ENCODE measurements around the gene TNFRSF13B.
"Not testable (repeated sequence)": the region's sequence is repeated elsewhere in the genome, so short reads cannot be mapped to it uniquely, and the experiment has no call there.

The TNFRSF13B gene

DNA sequence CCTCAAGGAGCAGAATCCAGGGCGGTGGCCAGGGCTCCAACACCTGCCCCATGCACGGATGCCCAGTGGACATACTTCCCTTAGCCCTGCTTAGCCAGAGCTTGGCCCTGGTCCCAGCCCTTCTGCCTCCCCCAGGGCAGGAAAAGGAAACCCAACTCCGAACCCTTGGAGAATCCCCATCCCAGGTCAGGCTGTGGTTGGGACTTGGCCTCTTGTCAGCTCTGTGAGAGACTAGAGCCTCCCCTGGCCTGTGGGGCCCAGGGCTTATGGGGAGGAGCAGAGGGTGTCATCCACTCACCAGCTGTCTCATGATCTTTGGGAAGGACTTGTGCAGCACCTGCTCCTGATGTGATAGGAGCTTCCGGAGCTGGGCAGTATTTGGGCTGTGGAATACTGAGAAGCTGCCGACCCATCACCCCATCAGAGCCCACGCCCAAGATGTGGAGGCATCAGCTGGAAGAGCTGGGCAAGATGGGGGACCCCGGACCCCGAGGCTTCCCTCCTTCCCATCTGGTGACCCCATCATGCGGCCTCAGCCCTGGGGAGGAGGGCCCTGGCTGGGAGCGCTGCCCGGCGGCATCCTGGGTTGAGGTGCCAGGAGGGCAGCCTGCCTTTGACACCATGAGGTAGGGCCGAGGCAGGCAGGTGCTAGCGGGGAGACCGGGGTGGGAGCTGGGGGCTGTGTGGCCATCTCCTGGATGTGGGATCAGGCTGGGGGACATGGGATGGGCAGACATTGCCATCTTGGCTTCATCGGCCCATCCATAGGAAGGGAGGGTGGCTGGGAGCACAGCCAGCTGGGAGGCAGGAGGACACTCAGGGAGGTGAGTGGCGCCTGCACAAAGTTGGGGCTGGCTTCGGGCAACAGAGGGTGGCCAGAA, 45.1 kb downstream of the TNFRSF13B start:
- DNase-seq (ENCODE audit: low spot score), result no peak

DNA sequence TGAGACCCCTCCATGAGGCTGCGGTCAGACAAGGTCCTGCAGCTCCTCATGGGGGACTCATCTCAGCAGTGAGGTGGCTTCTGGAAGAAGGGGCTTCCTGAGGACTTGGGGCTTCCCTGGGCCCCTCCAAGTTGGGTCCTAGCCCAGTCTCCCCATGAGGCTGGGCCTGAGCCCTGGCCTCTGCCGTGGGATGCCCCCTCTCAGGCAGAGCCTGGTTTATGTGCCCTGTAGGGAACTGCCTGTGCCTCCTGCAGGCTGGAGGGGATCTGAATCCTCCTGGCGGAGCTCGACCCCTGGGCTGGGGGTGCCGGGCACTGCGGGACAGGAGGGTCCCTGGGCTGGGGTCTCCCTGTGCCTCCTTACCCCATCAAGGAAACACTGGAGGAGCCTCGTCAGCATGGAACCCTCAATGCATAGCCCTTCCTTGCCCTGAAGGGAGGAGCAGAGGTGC, 45.8 kb downstream of the TNFRSF13B start:
- DNase-seq (ENCODE audit: low spot score), result no peak

DNA sequence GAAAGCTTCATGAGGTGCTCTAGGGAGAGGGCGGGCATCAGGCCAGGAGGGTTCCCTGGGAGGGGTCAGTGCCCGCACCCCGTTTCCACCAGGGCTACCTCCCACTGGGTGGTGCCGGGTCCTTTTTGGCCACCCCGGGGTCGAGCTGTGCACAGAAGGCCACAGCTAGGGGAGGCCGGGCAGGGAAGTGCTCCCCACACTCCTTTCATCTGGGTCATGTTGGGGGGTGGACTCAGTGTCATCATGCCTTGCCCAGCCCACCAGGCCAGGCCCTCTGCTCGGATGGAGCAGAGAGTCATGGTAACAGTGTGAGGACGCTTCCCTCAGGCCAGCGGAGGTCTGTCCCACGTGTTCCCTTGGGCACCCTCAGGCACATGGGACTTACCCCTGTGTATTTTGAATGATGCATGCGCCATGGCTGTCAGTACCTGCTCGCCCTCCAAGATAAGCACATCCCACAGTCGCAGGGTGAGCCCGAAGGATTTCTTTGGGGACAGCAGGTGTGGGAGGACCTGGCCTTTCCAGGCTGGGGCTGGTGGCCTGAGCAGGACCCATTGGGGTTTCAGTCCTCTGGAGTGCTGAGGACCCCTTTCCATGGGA, 46.4 kb downstream of the TNFRSF13B start:
- DNase-seq (ENCODE audit: low spot score), result no peak

DNA sequence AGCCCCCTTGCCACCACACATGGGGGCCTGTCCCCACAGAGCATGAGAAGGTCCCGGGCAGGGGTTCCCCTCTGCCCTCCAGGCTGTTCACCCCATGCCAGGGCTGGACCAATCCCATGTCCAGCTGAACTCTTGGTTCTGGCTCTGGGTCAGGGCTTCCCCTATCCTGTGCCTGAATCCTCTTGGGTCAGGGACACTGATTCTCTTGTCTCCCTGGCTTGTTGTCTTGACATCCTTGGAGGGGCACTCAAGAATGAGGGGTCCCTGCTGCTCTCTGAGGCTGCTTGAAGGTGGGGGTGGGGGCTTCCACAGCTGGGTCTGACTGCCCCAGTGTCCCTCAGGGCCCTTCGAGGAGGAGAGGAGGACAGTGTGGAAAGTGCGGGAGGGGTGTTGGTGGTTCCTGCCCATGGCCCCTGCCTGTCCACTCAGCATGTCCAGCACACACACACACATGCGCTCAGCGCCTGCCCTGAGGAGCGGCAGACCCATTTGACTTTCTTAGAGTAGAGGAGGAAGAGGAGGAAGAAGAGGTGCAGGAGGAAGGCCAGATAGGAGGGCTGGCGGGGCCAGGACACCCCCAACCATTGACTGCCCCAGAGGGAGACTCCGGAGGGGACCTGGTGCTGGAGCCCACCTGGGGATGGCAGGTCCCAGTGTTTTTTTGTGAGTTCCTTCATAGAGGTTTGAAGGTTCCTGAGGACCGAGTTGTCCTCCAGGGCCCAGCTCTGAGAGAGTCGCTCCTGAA, 47.0 kb downstream of the TNFRSF13B start:
- no peak for DNase-seq (ENCODE audit: low spot score)

DNA sequence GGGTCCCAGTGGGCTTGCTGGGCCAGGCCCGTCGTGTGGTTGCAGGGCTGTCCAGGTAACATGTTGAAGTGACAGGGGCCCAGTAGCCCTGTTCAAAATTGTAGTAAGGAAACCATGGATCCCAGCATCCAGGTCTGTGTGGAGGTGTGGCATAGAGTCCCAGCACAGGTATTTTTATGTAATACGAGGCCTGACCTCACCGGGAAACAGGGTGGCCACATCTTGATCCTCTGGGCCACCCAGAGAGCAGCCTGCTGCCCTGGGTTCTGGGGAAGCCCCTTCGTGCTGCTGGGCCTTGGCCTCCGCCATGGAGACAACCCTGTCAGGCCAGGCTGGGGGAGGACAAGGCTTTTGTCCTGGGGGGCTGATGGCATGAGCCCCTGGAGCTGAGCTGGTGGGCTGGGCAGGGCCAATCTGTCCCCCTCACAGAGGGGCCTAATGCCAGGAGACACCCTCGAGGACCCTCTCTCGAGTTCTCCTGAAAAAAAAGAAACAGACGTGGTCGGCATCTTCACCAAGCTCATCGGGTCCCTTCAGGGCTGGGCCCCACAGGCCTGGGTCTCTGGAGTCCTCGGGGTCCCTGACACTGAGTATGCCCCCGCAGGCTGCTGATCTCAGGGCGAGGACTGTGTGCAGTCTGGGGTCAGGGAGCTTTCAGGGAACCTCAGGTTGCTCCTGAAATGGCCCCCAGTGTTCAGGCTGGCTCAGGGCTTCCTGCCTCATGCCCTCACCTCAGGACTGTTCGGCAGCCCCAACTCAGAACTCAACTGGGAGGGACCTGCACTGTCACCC, 47.8 kb downstream of the TNFRSF13B start:
- DNase-seq (ENCODE audit: low spot score), result no peak

DNA sequence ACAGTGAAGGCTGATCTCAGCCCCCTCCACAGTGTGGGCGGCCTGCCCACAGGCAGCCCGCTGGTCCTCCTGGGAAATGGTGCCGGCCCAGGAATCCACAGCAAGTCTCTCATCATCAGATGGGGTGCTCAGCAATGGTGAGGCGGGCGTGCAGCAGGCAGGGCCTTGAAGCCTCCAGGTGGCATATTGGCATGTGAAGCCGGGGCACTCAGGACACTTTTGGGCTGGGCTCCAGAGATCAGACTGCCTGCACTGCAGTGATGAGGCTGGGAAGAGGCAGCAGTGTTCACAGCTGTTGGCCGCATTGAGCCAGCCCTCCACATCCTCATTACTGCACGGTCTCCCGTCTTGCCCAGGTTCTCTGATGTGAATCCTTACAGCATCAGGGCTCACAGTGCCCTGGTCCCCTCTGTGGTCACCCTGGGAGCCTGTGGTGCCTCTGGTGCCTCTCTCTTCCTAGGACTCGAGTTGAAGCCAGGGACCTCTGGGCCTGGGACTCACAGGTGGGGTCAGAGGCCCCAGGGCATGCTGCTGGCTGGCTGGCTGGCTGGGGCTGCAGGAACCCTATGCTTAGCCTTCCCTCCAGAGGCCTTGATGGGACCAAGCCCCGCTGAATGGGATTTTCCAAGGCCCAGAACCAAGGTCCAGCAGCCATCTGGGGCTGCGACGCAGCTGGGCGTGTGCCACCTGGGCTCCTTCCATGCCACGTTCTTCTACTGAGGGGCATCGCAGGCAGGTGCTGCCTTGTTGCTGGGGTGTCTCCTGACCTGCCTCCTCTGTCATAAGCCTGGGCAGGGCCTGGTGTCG, 48.6 kb downstream of the TNFRSF13B start:
- no peak for DNase-seq (ENCODE audit: low spot score)

DNA sequence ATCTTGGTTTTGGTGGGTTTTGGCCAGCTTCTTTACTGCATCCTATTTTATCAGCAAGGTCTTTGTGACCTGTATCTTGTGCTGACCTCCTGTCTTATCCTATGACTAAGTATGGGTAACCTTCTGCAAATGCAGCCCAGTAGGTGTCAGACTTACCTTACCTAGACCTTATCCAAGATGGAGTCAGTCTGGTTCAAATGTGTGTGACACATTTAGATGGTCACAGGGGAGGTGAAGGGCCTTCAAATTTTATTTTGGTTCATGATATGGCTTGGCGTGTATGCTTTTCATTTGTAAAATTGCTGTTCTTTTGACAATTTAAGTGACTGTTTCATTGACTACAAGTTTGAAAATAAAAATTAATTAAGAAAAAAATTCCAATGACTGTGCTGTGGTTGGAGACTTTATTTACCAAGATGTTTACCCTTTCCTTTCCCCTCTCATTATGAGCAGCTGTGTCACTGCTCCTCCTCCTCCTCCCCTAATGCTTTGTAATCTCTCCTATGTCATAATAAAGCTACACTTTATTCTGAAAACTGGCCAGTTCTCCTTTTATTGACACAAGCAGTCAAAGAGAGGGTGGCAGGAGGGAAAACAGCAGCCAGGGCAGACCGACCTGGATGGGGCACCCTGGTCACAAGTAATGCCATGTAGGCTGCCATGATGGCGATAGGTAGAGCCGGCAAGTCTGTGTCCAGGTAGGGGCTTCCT, 49.4 kb downstream of the TNFRSF13B start:
- DNase-seq (ENCODE audit: low spot score), result no peak

DNA sequence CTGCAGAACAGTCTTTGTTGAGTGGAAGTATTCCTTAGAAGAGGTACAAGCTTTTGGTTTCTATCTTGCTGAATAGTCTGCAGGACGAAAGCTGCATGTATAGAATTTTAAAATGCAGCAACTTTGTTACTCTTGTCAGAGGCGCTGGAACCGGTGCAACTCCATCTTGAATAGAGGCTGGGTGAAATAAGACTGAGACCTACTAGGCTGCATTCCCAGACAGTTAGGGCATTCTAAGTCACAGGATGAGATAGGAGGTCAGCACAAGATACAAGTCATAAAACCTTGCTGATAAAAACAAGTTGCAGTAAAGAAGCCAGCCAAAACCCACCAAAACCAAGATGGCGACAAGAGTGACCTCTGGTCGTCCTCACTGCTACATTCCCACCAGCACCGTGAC, 50.5 kb downstream of the TNFRSF13B start:
- DNase-seq (ENCODE audit: low spot score), result not testable (repeated sequence)

DNA sequence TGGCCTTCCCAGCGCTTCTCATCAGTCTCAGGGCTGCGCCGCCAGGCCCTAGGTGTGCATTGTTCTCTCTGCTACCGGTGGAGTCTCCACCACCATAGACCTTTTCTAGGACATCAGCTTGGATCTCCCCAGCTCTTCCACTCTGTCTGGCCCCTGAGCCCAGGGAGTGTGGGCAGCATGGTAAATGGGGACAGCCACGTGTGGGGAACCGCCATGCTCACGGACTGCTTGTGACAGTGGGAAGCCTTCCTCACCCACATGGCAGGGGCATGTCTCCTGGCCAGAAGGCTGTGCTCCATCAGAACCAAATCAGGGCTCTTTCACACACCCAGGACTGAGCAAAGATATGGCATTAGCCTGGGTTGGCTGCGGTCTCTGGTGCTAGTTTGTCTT, 51.3 kb downstream of the TNFRSF13B start:
- DNase-seq (ENCODE audit: low spot score), result no peak

DNA sequence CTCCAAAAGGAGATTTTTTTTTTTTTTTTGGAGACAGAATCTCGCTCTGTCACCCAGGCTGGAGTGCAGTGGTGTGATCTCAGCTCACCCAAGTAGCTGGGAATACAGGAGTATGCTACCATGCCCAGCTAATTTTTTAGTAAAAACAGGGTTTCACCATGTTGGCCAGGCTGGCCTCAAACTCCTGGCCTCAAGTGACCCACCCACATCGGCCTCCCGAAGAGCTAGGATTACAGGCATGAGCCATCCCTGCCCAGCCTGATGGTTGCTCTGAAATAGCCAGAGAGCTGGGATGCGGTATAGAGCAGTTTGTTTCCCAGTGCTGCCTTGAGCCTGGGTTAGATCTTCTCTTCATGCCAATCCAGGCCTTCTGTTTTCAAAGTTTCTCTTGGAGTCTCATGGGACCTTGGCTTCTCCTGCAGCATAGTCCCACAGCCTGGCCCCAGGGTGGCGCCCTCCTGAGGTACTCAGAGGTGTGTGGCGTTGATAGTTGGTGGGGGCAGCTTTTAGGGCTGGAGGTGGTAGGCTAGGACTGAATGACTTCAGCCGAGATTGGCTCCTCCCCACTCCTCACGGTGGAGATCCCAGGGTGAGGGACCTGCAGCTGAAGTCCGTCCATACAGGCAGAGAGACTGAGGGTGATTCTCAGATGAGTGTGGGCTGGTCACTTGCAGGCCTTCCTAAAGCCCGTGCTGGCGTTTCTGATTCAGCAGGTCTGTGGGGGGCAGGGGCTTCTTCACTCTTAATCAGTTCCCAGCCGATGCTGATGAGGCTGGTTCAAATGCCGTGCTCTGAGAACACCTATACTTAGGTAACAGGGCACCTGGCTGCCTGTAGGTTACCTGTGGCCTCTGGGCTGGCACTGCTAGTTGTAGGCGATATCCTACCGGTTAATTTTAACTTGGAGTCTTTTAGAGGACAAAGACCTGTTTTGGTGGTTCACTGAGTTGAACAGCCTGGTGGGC, 52.0 kb downstream of the TNFRSF13B start:
- no peak for DNase-seq (ENCODE audit: low spot score)

DNA sequence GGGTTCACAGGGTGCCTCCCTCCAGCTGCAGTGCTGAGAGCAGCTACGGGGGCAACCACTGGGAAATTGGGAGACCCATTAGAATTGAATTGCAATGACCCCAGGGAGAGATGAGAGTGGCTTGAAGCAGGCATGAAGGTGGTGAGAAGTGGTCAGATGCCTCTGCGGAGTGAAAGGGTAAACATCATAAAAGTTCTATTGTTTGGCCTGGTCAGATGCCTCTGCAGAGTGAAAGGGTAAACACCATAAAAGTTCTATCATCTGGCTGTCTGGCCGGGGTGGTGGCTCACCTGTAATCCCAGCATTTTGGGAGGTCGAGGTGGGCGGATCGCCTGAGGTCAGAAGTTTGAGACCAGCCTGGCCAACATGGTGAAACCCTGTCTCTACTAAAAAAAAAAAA, 53.5 kb downstream of the TNFRSF13B start:
- no peak for DNase-seq (ENCODE audit: low spot score)

DNA sequence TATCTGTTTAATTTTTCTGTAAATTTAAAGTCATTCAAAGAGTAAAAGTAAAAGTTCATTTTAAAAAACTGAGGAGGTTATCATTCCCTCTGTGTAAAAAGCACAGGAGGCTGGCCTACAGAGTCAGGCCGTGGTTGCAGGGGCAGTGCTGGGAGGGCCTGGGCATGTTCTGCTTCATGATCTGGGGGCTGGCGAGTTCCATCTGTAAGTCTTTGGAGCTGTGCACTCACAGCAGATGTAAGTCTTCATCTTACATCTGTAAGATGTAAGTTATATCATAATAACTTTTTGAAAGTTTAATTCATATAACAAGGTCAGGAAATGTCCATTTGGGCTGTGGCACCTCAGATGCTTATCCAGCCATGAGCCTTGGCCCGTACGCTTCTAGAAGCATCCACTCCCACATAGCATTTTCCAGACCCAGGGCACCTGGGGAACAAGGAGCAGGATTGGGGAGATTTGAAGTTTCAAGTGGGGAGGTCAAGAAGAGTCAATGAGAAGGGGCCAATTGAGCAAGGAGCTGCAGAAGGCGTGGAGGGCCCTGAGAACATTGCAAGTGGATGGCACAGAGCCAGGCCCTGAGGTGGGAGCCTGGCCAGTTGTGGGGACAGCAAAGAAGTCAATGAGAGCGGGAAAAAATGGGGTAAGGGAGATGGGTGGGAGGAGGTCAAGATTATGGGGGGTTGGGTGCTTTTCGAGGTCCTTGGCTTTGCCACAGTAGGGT, 54.1 kb downstream of the TNFRSF13B start:
- no peak for DNase-seq (ENCODE audit: low spot score)

DNA sequence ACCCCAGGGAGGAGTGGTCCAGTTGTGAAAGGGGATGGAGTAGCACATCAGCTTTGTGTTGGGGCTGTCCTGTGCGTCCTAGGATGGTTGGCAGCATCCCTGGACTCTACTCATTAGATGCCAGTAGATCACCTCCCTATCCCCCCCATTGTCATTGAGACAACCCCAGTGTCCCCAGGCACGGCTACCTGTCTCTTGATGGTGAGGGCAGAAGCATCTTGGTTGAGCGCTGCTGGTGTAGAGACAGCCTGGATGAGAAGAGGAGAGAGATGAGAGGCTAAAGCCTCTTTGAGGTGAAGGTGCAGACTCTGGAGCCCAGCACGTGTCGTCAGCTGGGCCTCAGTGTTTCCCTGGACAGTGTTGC, 55.4 kb downstream of the TNFRSF13B start:
- no peak for DNase-seq (ENCODE audit: low spot score)

DNA sequence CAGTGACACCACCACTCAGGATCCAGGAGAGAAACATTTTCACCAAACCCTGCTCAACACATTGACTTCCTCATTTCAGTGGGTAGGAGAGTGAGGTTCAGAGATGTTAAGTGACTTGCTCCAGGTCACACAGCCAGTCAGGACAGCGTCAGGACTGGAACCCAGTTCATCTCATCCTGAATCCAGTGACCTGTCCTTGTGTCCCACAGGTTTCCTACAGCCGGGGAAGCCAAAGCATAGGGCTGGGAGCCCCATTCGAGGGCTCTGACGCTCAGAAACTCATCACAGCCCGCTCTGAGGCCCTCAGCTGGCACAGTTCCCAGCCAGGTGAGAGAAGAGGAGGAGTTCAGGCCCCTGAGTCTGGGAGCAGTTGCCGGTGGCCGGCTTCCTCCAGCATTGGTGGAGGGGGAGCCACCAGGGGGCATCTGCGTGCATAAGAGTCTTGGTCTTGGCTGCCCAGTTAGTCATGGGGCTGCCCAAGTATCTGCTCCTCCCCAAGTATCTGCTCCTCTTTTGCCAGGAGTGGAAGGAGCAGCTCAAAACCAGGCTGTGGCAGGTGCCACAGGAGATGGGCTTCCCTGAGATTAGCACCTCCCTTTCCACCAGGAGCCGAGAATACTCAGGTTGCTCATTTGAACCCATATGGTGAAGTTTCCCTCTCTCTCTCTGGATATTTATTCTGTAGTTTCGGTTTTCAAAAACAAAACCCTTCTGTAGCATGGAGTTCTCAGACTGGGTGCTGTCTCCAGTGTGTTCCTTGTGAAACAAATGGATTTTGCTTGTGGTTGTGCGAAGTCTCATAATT, 56.0 kb downstream of the TNFRSF13B start:
- peak; percentile 42 for DNase-seq (ENCODE audit: low spot score)

DNA sequence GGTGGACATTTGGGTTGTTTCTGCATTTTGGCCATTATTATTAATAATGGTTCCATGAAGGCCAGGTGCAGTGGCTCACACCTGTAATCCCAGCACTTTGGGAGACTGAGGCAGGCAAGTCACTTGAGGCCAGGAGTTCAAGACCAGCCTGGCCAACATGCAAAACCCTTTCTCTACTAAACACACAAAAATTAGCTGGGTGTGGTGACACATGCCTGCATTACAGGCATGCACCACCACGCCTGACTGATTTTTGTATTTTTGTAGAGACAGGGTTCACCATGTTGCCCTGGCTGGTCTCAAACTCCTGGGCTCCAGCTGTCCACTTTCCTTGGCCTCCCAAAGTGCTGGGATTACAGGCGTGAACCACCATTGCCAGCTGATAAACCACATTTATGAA, 58.5 kb downstream of the TNFRSF13B start:
- DNase-seq (ENCODE audit: low spot score), result no peak

DNA sequence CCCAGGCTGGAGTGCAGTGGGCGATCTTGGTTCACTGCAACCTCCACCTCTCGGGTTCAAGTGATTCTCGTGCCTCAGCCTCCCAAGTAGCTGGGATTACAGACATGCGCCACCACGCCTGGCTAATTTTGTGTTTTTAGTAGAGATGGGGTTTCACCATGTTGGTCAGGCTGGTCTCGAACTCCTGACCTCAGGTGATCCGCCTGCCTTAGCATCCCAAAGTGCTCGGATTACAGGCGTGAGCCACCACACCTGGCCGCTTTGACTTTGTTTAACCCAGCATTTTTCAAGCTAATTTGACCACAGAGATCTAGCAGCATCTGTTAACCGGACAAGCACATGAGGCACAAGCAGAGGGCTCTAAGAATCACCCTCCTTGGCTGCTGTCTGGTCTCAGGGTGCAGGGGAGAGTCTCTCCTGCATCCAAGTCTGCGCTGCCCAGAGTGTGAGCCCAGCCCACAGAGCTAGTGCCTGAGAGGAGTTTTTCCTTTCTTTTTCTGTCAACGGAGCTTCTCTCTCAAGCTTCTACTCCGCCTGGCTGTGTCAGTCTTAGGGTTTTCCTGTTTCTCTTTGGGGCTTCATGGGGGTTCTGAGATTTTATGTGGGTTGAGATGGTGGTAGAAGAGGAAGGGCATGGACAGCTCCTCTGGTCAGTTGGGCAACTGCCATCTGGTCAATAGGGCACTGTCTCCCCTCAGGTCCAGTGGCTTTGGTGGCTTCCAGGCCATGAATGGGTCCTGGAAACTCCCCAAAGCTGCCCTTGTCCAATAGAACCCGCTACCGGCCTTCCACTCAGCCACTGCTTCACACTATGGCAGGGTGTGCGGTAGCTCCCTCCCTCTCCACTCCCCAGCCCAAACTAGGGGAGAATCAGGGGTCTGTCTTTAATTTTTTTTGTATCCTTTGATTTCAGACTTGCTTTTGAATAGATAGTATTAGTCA, 59.6 kb downstream of the TNFRSF13B start:
- no peak for DNase-seq (ENCODE audit: low spot score)
